PC-3 (cell line): ENCODE measurements around the gene CIC. TPM values are rescaled to one million over a fixed set of nuclear protein-coding genes. Genes with fewer than 3 reads are reported as not detected.

Experiments
- ATAC-seq: fragments of 200-7000 bp; cut with Tn5 transposase; 2 replicates; pipeline ENCODE4 v1.9.1; 2020; ENCODE audit warnings: mild to moderate bottlenecking, moderate library complexity
- BruUV-seq: library from RNA; stranded (reverse); fragments of 400-500 nt; replicated peaks from 2 replicates; lab custom pipeline; 2021; lab: Mats Ljungman, UMichigan
- CTCF ChIA-PET: fragments of 300-600 bp; sonication (Branson Sonifier 250); formaldehyde crosslinking; loops from one replicate; lab custom pipeline; 2022; ENCODE audit warnings: antibody characterized with exemption; lab: Charles Lee
- POLR2A ChIA-PET: fragments of 300-600 bp; sonication (Branson Sonifier 250); formaldehyde crosslinking; loops from one replicate; lab custom pipeline; 2022; ENCODE audit warnings: antibody characterized with exemption; ENCODE audit not compliant: unreplicated experiment; lab: Charles Lee
- DNase-seq: peaks from one replicate; pipeline ENCODE4 v3.0.0-alpha.2; 2015
- H2AFZ ChIP-seq: fragments of 300-600 bp; sonication (generic); 2 replicates; pipeline ENCODE4 v1.6.0; 2016; ENCODE audit warnings: antibody characterized with exemption, low read length
- H3F3A ChIP-seq: fragments of 300-600 bp; sonication (generic); one replicate; pipeline ENCODE4 v1.6.0; 2017; ENCODE audit warnings: antibody characterized with exemption, low read length, control low read depth, mild to moderate bottlenecking; ENCODE audit not compliant: unreplicated experiment
- H3K27ac ChIP-seq: fragments of 300-600 bp; sonication (generic); 2 replicates; pipeline ENCODE4 v1.5.1; 2016; ENCODE audit warnings: mild to moderate bottlenecking, low read length
- H3K27me3 ChIP-seq: fragments of 300-600 bp; sonication (generic); 2 replicates; pipeline ENCODE4 v1.6.1; 2016; ENCODE audit warnings: low read length, mixed read lengths
- H3K36me3 ChIP-seq: fragments of 300-600 bp; sonication (generic); 2 replicates; pipeline ENCODE4 v1.6.1; 2016; ENCODE audit warnings: low read depth, mixed run types, low read length, mixed read lengths
- H3K4me1 ChIP-seq: fragments of 300-600 bp; sonication (generic); 2 replicates; pipeline ENCODE4 v1.5.1; 2016; ENCODE audit warnings: low read length; ENCODE audit not compliant: insufficient read depth
- H3K4me2 ChIP-seq: fragments of 300-600 bp; sonication (generic); 2 replicates; pipeline ENCODE4 v1.6.0; 2016; ENCODE audit warnings: low read length
- H3K4me3 ChIP-seq: fragments of 300-600 bp; sonication (generic); 2 replicates; pipeline ENCODE4 v1.5.1; 2016; ENCODE audit warnings: mild to moderate bottlenecking, low read length, mixed read lengths
- H3K79me2 ChIP-seq: fragments of 300-600 bp; sonication (generic); 2 replicates; pipeline ENCODE4 v1.6.1; 2017; ENCODE audit warnings: low read length, mixed read lengths
- H3K9ac ChIP-seq: fragments of 300-600 bp; sonication (generic); 2 replicates; pipeline ENCODE4 v1.6.0; 2016; ENCODE audit warnings: mild to moderate bottlenecking, low read length
- H3K9me2 ChIP-seq: fragments of 300-600 bp; sonication (generic); replicated peaks from 2 replicates; pipeline ENCODE4 v1.6.1; 2016; ENCODE audit warnings: mixed run types, low read length, mixed read lengths
- H3K9me3 ChIP-seq: fragments of 300-600 bp; sonication (generic); 2 replicates; pipeline ENCODE4 v1.6.1; 2016; ENCODE audit warnings: low read length, mixed read lengths
- H4K20me1 ChIP-seq: fragments of 300-600 bp; sonication (generic); 2 replicates; pipeline ENCODE4 v1.6.1; 2016; ENCODE audit warnings: low read length, mixed read lengths
- EZH2 ChIP-seq: fragments of 300-600 bp; sonication (generic); IDR thresholded peaks from one replicate; pipeline ENCODE4 v1.6.1; 2017; ENCODE audit warnings: antibody characterized with exemption, mild to moderate bottlenecking, low read length; ENCODE audit not compliant: unreplicated experiment
- EZH2phosphoT487 ChIP-seq: fragments of 300-600 bp; sonication (generic); IDR thresholded peaks from 2 replicates; pipeline ENCODE4 v1.6.1; 2018; ENCODE audit warnings: mild to moderate bottlenecking, antibody characterized with exemption, low read length, borderline replicate concordance
- intact Hi-C: fragments of 100-400 bp; cut with micrococcal nuclease; formaldehyde crosslinking; loops from 2 replicates; pipeline ENCODE4 v1.9.0; 2023
- total RNA-seq: library from RNA; depleted of rRNA; stranded (reverse); fragments of >200 nt; gene quantifications from 2 replicates; pipeline ENCODE4 v1.2.3, GENCODE V29; 2014
- TF ChIP-seq, protein P1 (sequence below): fragments of 300-600 bp; sonication (generic); conservative IDR thresholded peaks from 2 replicates; pipeline ENCODE4 v1.5.1; 2017; ENCODE audit warnings: antibody characterized with exemption, low read depth, mild to moderate bottlenecking, low read length

Gene CIC
- total RNA-seq, 1 experiment from 2014 or later: 9.8 TPM

DNA sequence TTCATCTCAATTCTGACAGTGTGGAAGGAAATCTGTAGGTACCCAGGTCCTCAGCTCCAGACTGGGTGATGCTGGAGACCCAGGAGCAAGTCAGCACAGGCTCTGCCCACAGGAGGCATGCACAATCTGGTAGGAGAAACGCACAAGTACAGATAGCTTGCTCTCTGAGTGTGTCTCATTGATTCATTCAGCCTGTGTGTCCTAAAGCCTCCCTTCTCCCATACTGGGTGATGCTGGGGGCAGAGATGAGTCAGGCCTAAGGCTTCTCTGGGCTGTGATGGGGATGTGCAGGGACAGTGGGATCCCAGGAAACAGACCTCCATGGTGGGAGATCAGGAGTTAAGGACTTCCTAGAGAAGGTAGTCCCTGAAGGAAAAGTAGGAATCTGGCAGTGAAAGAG is 42.2 kb upstream of the CIC start:
- H4K20me1 ChIP-seq: no peaks in the 10 kb centered on the region
- no TSS peak for BruUV-seq
- intact Hi-C loops: no loop called here
- H3K4me3 ChIP-seq: no peak overlapping the region
- DNase-seq: no peak
- no peak for TF ChIP-seq EZH2
- TF ChIP-seq, protein P1, sequence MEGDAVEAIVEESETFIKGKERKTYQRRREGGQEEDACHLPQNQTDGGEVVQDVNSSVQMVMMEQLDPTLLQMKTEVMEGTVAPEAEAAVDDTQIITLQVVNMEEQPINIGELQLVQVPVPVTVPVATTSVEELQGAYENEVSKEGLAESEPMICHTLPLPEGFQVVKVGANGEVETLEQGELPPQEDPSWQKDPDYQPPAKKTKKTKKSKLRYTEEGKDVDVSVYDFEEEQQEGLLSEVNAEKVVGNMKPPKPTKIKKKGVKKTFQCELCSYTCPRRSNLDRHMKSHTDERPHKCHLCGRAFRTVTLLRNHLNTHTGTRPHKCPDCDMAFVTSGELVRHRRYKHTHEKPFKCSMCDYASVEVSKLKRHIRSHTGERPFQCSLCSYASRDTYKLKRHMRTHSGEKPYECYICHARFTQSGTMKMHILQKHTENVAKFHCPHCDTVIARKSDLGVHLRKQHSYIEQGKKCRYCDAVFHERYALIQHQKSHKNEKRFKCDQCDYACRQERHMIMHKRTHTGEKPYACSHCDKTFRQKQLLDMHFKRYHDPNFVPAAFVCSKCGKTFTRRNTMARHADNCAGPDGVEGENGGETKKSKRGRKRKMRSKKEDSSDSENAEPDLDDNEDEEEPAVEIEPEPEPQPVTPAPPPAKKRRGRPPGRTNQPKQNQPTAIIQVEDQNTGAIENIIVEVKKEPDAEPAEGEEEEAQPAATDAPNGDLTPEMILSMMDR: no peak
- TF ChIP-seq EZH2phosphoT487: no peak
- H3K79me2 ChIP-seq: peaks cover 15% of the 10 kb centered on the region
- H3K4me1 ChIP-seq: no peaks in the 10 kb centered on the region
- no peak for ATAC-seq
- no peaks in the 10 kb centered on the region for H3F3A ChIP-seq
- H3K9me3 ChIP-seq: no peaks in the 10 kb centered on the region
- H3K27me3 ChIP-seq: no peaks in the 10 kb centered on the region
- H2AFZ ChIP-seq: no peak overlapping the region
- H3K27ac ChIP-seq: no peak overlapping the region
- no peaks in the 10 kb centered on the region; the same call in 1 of the 2 replicates for H3K36me3 ChIP-seq
- H3K9me2 ChIP-seq: no peaks in the 10 kb centered on the region
- no peak overlapping the region for H3K9ac ChIP-seq
- ChIA-PET CTCF (no interaction called here), POLR2A (no interaction called here)
- H3K4me2 ChIP-seq: no peak overlapping the region

DNA sequence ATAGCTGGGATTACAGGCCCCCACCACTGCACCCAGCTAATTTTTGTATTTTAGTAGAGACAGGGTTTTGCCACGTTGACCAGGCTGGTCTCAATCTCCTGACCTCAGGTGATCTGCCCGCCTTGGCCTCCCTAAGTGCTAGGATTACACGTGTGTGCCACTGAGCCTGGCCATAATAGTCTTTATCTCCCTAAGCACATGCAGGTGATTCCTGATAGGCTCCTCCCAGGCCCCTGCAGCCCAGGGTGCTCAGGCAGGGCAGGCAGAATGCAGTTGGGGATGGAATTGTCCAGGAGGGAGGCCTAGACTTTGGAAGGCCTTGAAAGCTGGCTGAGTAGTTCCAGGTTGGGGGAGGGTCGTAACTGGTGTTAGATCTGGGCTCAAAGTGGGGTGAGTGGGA is 40.4 kb upstream of the CIC start:
- Histone ChIP-seq H2AFZ (no peak overlapping the region), H3K79me2 (peaks cover 3% of the 10 kb centered on the region; the same call in 1 of the 2 replicates), H3F3A (no peaks in the 10 kb centered on the region), H3K4me3 (no peak overlapping the region), H3K4me2 (no peak overlapping the region), H3K36me3 (no peaks in the 10 kb centered on the region; the same call in 1 of the 2 replicates), H3K27me3 (no peaks in the 10 kb centered on the region), H3K4me1 (no peaks in the 10 kb centered on the region), H4K20me1 (no peaks in the 10 kb centered on the region), H3K9me2 (no peaks in the 10 kb centered on the region), H3K9ac (no peak overlapping the region), H3K27ac (no peak overlapping the region), H3K9me3 (no peaks in the 10 kb centered on the region)
- POLR2A ChIA-PET: no interaction called here
- ATAC-seq (no peak), DNase-seq (no peak)
- TF ChIP-seq EZH2phosphoT487 (no peak), EZH2 (no peak)
- TF ChIP-seq, protein P1: no peak
- intact Hi-C loops: no loop called here
- CTCF ChIA-PET: no interaction called here
- BruUV-seq: no TSS peak

DNA sequence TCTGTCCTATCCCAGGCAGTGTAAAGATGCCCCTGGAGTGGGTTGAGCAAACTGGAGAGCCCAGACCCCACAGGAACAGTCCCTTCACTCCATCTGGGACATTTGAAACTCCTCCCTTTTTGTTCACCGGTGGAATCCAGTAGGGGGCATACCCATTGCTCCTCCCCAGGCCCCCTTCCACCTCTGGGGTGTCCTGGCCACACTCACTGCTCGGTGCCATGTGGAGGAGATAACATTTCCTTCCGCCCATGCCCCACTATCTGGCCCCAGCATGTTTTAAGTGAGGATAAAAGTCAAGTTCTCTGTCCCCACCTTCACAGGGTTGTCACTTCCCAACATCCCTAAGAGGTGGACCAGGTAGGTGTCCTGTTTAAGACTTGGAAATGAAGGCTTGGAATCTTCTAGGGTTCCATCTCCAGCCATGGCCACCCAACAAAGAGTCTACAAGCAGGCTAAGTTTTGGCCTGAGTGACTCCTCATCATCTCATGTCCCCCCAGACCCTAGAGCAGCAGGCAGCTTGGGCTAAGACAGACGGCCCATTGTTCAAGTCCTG is 39.7 kb upstream of the CIC start:
- POLR2A ChIA-PET: no interaction called here
- Histone ChIP-seq H3K27ac (no peak overlapping the region), H3K9ac (no peak overlapping the region), H3K9me3 (no peaks in the 10 kb centered on the region), H3K79me2 (peaks cover 3% of the 10 kb centered on the region; the same call in 1 of the 2 replicates), H3K4me1 (no peaks in the 10 kb centered on the region), H3F3A (no peaks in the 10 kb centered on the region), H3K36me3 (no peaks in the 10 kb centered on the region; the same call in 1 of the 2 replicates), H3K9me2 (no peaks in the 10 kb centered on the region), H4K20me1 (no peaks in the 10 kb centered on the region), H2AFZ (no peak overlapping the region), H3K4me3 (no peak overlapping the region), H3K4me2 (no peak overlapping the region), H3K27me3 (no peaks in the 10 kb centered on the region)
- no TSS peak for BruUV-seq
- CTCF ChIA-PET: no interaction called here
- no peak for ATAC-seq
- intact Hi-C loops: no loop called here
- no peak for DNase-seq
- no peak for TF ChIP-seq EZH2
- no peak for TF ChIP-seq EZH2phosphoT487
- TF ChIP-seq, protein P1: no peak
